Superior temporal gyrus (tissue), 1 donor: ENCODE measurements around the gene RHOT1.
A peak's percentile ranks its signal among the peaks of the same experiment; 100 is the strongest.

Source experiments
- DNase-seq: peaks from one replicate; pipeline ENCODE4 v3.0.0-alpha.2; 2016; ENCODE audit errors: extremely low spot score

RHOT1 gene

DNA sequence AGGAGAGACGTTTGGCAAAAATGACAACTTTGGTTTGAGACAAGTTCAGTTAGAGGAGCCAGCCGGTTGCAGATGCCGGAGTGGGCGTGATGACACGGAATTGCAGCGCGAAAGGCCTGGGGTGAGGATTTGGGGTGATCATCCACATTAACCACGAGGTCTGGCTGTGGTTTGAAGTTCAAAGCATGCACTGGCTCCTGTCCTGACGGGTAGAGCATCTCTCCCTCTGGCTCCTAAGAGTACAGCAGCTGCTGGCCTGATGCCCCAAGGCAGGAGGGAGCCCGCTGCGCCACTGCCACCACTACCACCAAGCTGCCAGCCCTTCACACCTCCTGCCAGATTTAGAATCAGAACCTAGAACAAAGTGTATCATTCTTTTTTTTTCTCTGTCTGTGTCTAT lies 127.1 kb downstream of the RHOT1 start:
- DNase-seq = peak; percentile 58

DNA sequence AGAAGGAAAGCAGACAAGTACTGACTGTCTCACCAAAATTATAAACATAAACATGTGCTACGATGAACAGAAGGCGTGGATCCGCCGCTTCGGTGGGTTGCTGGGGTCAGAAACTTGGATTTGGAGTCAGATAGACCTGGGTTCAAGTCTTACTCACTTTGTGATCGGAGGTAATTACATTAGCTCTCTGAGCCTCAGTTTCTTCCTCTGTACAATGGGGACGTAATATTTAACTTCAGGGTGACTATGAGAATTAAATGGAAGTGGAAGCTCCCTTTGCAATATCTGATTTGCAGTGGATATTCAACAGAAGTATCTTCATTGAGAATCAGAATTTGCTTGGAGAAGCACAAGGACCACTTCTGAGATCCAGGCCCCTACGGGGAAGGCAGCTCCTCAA lies 129.5 kb downstream of the RHOT1 start:
- DNase-seq = no peak

DNA sequence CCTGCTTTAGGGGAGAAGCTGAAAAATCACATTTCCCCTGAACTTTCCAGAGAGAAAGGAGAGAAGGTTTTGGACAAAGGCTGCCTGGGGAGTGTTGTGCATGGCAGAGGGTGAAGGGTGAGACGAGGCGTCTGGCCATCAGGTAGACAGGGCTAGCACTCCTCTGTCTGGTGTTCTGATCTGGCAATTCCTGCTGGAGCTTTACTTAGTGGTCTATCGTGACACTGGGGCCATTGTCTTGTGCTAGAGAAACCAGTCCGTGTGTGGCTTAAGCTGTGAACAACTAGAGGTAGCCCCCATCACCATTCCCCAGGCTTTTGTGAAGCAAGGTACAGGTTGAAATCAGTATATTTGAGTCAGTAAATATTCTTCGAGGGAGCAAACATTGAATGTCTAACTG lies 131.8 kb downstream of the RHOT1 start:
- no peak for DNase-seq

DNA sequence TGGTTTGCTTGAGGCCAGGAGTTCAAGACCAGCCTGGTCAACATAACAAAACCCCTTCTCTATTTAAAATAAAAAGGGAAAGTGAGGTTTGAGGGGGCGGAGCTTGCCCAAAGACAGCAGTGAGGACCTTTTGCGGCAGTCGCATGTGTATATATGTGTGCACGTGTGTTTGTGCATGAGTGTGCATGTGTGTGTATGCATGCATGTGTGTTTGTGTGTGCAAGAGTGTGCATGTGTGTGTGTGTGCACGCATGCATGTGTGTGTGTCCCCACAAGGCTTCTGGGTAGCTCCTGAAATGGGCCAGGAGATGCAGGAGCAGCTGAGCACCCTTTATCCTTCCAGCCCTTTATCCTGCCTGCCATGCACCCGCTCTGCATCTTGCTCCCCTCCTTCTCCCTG lies 132.3 kb downstream of the RHOT1 start:
- no peak for DNase-seq
